SH-SY5Y (cell line): ENCODE results near the gene ACVR1B.

Experiments used
- GATA2 ChIP-seq: IDR thresholded peaks from 2 replicates; pipeline ENCODE4 v1.6.1; 2011; ENCODE audit warnings: mild to moderate bottlenecking, low read depth, low read length
- GATA3 ChIP-seq: IDR thresholded peaks from 2 replicates; pipeline ENCODE4 v1.6.1; 2011; ENCODE audit warnings: low read depth, mild to moderate bottlenecking, low read length, moderate library complexity

- TF ChIP-seq GATA3: no peak
- no peak for TF ChIP-seq GATA2
Measured at GRCh38 chr12:51976376-51977160, 25.1 kb downstream of the ACVR1B start.
